Upper lobe of left lung (tissue), 6 donors: ENCODE results near the gene PELI3. TPM values are rescaled to one million over a fixed set of nuclear protein-coding genes. Genes with fewer than 3 reads are reported as not detected.

Experiments
- ATAC-seq, 2 donors: fragments of 200-7000 bp; cut with Tn5 transposase; one replicate each; pipeline ENCODE4 v1.9.1; 2022; ENCODE audit warnings: mild to moderate bottlenecking in 2 of 2, moderate library complexity in 2 of 2; ENCODE audit not compliant: low FRiP score in 2 of 2
- DNase-seq, 2 donors: peaks; one replicate each; pipeline ENCODE4 v3.0.0-alpha.2; 2019 to 2020
- H3K27ac ChIP-seq, 4 donors: fragments of 200-600 bp; sonication (generic); one replicate each; pipeline ENCODE4 v1.5.1; 2016 to 2019
- H3K27me3 ChIP-seq, 4 donors: fragments of 200-600 bp; sonication (generic); one replicate each; pipeline ENCODE4 v1.5.1; 2017 to 2019
- H3K36me3 ChIP-seq, 4 donors: fragments of 200-600 bp; sonication (generic); one replicate each; pipeline ENCODE4 v1.5.1; 2016 to 2019
- H3K4me1 ChIP-seq, 4 donors: fragments of 200-600 bp; sonication (generic); one replicate each; pipeline ENCODE4 v1.5.1; 2018 to 2019
- H3K4me3 ChIP-seq, 4 donors: fragments of 200-600 bp; sonication (generic); one replicate each; pipeline ENCODE4 v1.5.1; 2017 to 2019; ENCODE audit warnings: mild to moderate bottlenecking in 2 of 4, moderate library complexity in 1 of 4
- H3K9me3 ChIP-seq, 4 donors: fragments of 200-600 bp; sonication (generic); one replicate each; pipeline ENCODE4 v1.5.1; 2018 to 2019
- EP300 ChIP-seq, 4 donors: sonication (generic); formaldehyde crosslinking; IDR thresholded peaks; one replicate each; pipeline ENCODE4 v1.5.1; 2017; ENCODE audit warnings: antibody characterized with exemption in 4 of 4, control low read depth in 2 of 4
- POLR2A ChIP-seq, 4 donors: fragments of 450-650 bp; IDR thresholded peaks; one replicate each; pipeline ENCODE4 v1.5.1; 2016 to 2017; ENCODE audit warnings: antibody characterized with exemption in 4 of 4, mild to moderate bottlenecking in 2 of 4
- POLR2AphosphoS5 ChIP-seq, 2 donors: sonication (generic); formaldehyde crosslinking; IDR thresholded peaks; one replicate each; pipeline ENCODE4 v1.5.1; 2017; ENCODE audit warnings: antibody characterized with exemption in 2 of 2
- WGBS, 2 donors: methylation state at CpG; one replicate each; pipeline ENCODE4 v1.1.5; 2017 to 2018; 5-methylcytosine and 5-hydroxymethylcytosine counted together
- total RNA-seq, 6 donors: library from RNA; depleted of rRNA in 4 of 6; stranded (reverse); fragments of >200 nt in 4 of 6; gene quantifications; one replicate each; pipeline versions ENCODE4 v1.1.0 to v1.2.1, GENCODE V29; 2016 to 2021
- TF ChIP-seq, protein P1 (sequence below), 6 experiments: fragments of 450-650 bp in 4 of 6; fragments of 200-600 bp in 2 of 6; sonication (generic) in 2 of 6; IDR thresholded peaks; one replicate each; pipeline ENCODE4 v1.5.1; 2016 to 2019; ENCODE audit warnings: antibody characterized with exemption in 6 of 6
- donor health status: DM: no; HTN: no; CAD: no; lungs with moderate emphysema.
- donor health status: DM: no; HTN: yes; CAD: no; lungs with severe emphysema.

Gene PELI3
- total RNA-seq, 6 donors from 2014 or later, result 14.9 to 19.6 (median 16.9) TPM

DNA sequence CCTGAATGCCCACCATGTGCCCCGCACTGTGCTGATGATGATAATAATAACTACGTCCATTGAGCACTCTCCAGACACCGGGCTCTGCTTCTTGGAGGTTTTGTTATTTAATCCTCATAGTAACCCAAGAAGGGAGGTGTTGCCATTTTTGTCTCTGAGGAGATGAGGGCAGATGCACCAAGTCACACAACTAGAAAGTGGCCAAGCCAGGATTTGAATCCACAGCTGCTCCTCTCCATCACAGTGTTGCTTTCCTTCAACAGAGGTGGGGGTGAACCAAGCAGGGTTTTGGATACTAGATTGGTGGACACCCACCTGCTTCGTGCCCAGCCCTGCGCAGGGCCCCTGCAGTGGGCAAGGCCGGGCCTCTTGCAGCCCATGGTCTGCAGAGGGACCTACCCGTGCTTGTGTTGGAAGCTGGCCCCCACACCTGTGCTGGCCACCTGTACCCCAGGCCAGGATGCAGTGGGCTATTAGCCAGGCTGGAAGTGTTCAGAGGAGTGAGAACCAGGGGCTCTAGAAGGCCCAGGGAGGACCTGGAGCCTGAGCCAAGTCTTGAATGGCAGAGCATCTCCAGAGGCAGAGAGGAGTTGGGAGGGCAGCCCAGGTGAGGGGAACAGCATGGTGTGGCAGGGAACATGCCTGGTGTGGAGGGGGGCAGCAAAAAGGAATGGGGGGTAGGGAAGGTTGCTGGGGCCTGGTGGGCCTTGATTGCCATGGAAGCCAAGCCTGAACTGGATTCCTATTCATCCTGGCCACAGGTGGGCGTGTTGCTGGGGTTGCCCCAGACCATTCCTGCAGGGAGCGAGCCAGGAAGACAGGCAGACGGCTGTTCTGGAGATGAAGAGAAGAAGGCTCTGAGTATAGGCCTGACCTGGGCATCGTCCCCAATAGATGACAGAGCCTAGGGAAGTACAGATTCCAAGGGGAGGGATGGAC lies 10.8 kb downstream of the PELI3 start:
- H3K4me1 ChIP-seq, result peaks cover 12 to 23% (median 17%) of the 10 kb centered on the region in 4 donors
- 90% methylated on average over 9 to 10 of the region's 11 CpGs for WGBS, 2 donors
- no peak for ATAC-seq
- H3K36me3 ChIP-seq, result peaks cover 0 to 33% (median 21%) of the 10 kb centered on the region in 4 donors
- no peak overlapping the region for H3K4me3 ChIP-seq
- H3K27me3 ChIP-seq, result no peaks in the 10 kb centered on the region
- no peaks in the 10 kb centered on the region for H3K9me3 ChIP-seq
- TF ChIP-seq POLR2A (IDR thresholded peaks at IDR 0.05), result no peak
- TF ChIP-seq, protein P1, sequence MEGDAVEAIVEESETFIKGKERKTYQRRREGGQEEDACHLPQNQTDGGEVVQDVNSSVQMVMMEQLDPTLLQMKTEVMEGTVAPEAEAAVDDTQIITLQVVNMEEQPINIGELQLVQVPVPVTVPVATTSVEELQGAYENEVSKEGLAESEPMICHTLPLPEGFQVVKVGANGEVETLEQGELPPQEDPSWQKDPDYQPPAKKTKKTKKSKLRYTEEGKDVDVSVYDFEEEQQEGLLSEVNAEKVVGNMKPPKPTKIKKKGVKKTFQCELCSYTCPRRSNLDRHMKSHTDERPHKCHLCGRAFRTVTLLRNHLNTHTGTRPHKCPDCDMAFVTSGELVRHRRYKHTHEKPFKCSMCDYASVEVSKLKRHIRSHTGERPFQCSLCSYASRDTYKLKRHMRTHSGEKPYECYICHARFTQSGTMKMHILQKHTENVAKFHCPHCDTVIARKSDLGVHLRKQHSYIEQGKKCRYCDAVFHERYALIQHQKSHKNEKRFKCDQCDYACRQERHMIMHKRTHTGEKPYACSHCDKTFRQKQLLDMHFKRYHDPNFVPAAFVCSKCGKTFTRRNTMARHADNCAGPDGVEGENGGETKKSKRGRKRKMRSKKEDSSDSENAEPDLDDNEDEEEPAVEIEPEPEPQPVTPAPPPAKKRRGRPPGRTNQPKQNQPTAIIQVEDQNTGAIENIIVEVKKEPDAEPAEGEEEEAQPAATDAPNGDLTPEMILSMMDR (IDR thresholded peaks at IDR 0.05), result no peak
- TF ChIP-seq POLR2AphosphoS5 (IDR thresholded peaks at IDR 0.05), result no peak
- TF ChIP-seq EP300 (IDR thresholded peaks at IDR 0.05), result no peak
- no peak for DNase-seq
- H3K27ac ChIP-seq, result no peak overlapping the region

DNA sequence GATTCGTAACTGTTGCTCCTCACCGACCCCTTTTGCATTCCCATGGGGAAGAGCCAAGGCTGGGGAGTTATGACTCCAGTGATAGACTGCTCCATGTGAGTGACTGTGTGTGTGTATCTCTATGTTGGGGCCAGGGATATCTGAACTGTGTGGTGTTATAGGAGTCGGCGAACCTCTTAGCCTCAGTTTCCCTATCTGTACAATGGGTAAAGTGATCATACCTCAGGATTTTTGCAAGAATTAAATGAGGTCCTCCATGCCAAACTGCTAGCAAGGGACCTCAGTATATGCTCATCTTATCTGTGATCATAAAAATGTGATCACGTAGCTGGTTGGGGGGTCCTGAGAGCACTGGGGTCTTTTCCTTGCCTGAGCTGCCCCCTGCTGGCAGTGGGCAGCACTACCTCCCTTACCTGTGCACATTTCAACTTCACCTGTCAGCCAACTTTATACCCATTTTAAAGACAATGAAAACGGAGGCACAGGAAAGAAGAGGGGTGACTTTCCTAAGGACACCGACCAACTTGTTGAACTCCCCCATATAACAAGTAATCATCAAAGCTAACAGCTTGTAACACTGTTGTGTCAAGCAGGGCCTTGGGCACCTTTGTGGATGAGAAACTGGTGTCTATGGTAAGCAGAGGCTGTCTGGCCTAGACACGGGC lies 12.2 kb downstream of the PELI3 start:
- 56% methylated on average over 7 to 8 of the region's 8 CpGs for WGBS, 2 donors
- Histone ChIP-seq H3K27me3 (no peaks in the 10 kb centered on the region), H3K27ac (peak overlapping the region; percentile 85 to 94 (median 92)), H3K4me3 (peak overlapping the region; percentile 50 to 74 (median 62)), H3K9me3 (no peaks in the 10 kb centered on the region), H3K36me3 (peaks cover 0 to 28% (median 8%) of the 10 kb centered on the region in 4 donors), H3K4me1 (peaks cover 12 to 23% (median 17%) of the 10 kb centered on the region in 4 donors)
- DNase-seq, result no peak
- no peak for ATAC-seq
- TF ChIP-seq POLR2AphosphoS5 (IDR thresholded peaks at IDR 0.05) (no peak), POLR2A (IDR thresholded peaks at IDR 0.05) (no peak), EP300 (IDR thresholded peaks at IDR 0.05) (no peak)
- TF ChIP-seq, protein P1 (IDR thresholded peaks at IDR 0.05), result peak; percentile 58 to 77 (median 66)

DNA sequence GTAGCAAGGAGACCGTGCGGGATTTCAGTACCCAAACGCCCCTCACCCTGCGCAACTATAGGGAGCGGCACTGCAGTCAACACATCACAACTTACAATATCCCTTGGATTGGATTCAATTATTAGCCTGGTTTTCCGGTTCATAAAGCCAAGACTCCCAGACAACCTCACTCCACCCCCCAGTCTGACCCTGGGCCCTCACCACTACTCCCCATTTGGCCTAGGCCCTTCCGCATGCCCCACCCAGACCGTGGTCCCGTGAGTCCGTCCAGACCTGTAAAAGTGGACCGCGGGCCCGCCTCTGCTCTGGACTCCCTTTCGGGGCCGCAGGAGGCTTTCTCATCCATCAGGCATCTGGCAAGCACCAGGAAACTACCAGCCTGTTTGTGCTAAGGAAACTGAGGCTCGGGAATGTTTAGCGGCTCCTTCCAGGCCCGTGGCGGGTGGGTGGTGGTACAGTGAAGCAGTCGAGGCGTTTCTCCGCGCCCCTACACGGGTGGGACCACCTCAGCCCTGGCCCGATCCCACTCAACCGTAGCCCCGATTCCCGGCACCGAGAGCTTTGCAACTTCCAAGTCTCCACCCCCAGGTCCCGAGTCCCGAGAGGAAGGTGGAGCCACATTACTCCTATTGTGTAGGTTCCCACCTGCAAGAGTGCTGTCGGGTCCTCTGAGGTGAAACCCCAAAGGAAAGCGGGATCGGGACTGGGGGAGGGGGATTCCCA lies 12.8 kb downstream of the PELI3 start:
- peak in 1 of 2 donors; percentile 4 for TF ChIP-seq POLR2AphosphoS5 (IDR thresholded peaks at IDR 0.05)
- no peak for TF ChIP-seq EP300 (IDR thresholded peaks at IDR 0.05)
- TF ChIP-seq, protein P1 (IDR thresholded peaks at IDR 0.05), result no peak
- no peak for TF ChIP-seq POLR2A (IDR thresholded peaks at IDR 0.05)
- Histone ChIP-seq H3K4me3 (peak overlapping the region; percentile 50 to 74 (median 62)), H3K4me1 (peaks cover 12 to 23% (median 17%) of the 10 kb centered on the region in 4 donors), H3K27me3 (no peaks in the 10 kb centered on the region), H3K27ac (peak overlapping the region; percentile 85 to 94 (median 92)), H3K9me3 (no peaks in the 10 kb centered on the region), H3K36me3 (peaks cover 0 to 27% (median 3%) of the 10 kb centered on the region in 4 donors)
- DNase-seq (peak in 1 of 2 donors; percentile 66), ATAC-seq (peak; percentile 52 to 60)
- WGBS, 2 donors, result 1 to 2% methylated on average over 14 to 33 of the region's 34 CpGs

DNA sequence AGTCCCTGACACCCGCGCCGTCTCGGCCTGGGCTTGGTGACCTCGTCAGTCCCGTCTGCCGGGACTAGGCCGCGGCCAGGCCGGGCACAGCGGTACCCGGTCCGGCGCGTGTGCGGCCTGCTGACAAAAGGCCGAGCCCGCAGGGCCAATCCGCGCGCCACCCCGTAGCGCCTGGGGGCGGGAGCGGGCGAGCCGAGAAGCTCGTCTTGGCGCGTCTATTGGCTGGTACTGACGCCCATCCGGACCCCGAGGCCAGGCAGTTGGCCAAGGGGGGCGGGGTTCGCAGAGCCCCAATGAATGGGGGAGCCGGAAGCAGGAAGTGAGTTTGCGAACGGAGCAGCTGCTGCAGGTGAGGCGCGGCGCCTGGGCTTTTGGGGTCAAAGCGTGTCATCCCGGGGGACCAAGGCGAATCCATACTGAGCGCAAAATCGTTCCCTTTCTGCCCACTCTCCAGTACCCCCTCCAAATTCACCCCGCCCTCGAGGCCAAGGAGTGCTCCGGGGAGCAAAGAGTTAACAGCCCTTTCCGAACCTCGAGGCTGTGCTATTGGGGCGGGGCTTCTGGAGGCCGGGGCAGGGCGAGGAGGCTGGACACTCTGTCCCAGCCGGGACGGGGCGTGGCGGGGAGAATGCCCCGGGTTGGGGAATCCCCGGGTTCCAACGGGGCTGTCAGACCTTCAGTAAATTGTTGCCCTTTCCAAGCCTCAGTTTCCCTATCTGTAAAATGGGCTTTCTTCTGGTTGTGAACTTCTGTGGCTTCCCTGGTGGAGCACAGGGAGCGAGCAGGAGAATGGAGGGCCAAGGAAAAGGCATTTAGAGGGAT lies 13.6 kb downstream of the PELI3 start, which contains the start of gene DPP3:
Gene DPP3 (plus strand): TSS at position 318 of the 822 bp plus-strand sequence. CDS start 1,767 bp downstream, outside the sequence.
- Histone ChIP-seq H3K4me3 (peak within 1 kb of the TSS; percentile 50 to 74 (median 62)), H3K9me3 (no peaks in the 10 kb centered on the region), H3K4me1 (peaks cover 12 to 23% (median 17%) of the 10 kb centered on the region in 4 donors), H3K36me3 (peaks cover 0 to 27% (median 7%) of the 10 kb centered on the region in 4 donors), H3K27me3 (no peaks in the 10 kb centered on the region), H3K27ac (peak within 1 kb of the TSS; percentile 85 to 94 (median 92))
- peak; percentile 98 to 99 for DNase-seq
- TF ChIP-seq EP300 (IDR thresholded peaks at IDR 0.05) (no peak), POLR2A (IDR thresholded peaks at IDR 0.05) (peak in 3 of 4 donors; percentile 88 to 95 (median 95)), POLR2AphosphoS5 (IDR thresholded peaks at IDR 0.05) (peak; percentile 83 to 88)
- TF ChIP-seq, protein P1 (IDR thresholded peaks at IDR 0.05), result peak in 1 of 6 experiments; percentile 11
- WGBS, 2 donors, result 1 to 38% methylated on average over 1 to 49 of the region's 62 CpGs
- peak; percentile 96 to 97 for ATAC-seq
